ENCODE data around the gene SLC27A6. TPM values are rescaled to one million over a fixed set of nuclear protein-coding genes. Genes with fewer than 3 reads are reported as not detected.

SLC27A6 gene
- total RNA-seq, 1 donor from 2014 or later: not detected

DNA sequence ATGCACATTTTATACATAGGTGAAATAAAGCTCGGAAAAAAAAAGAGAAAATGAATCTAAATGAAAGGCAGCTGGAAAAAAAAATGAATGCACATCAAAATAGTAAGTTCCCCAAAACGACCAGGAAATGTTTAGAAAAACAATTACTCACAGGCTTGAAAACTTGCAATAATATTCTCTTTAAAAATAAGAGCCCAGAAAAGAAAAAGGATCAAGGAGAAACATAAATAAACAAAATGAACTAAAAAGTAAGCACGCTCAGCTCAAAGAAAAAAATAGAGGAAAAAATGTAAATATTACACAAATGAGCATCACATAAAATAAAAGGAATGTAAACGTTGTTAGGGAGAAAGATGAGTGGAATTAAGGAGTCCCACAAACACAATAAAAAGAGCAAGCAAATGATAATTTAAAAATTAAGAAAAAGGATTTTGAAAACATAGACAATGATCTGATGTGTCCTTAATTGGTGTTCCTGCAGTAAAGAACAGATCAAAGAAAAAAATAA is 54.2 kb downstream of the SLC27A6 start:
- ChIA-PET CTCF (no interaction called here), POLR2A (no interaction called here)
- H3K4me1 Mint-ChIP-seq: no peaks in the 10 kb centered on the region
- H3K9me3 Mint-ChIP-seq: no peaks in the 10 kb centered on the region
- no peak for ATAC-seq (ENCODE audit: low read depth)
- DNase-seq: no peak
- TF ChIP-seq, protein P1, sequence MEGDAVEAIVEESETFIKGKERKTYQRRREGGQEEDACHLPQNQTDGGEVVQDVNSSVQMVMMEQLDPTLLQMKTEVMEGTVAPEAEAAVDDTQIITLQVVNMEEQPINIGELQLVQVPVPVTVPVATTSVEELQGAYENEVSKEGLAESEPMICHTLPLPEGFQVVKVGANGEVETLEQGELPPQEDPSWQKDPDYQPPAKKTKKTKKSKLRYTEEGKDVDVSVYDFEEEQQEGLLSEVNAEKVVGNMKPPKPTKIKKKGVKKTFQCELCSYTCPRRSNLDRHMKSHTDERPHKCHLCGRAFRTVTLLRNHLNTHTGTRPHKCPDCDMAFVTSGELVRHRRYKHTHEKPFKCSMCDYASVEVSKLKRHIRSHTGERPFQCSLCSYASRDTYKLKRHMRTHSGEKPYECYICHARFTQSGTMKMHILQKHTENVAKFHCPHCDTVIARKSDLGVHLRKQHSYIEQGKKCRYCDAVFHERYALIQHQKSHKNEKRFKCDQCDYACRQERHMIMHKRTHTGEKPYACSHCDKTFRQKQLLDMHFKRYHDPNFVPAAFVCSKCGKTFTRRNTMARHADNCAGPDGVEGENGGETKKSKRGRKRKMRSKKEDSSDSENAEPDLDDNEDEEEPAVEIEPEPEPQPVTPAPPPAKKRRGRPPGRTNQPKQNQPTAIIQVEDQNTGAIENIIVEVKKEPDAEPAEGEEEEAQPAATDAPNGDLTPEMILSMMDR (IDR thresholded peaks at IDR 0.05): no peak
- H3K27me3 Mint-ChIP-seq: no peaks in the 10 kb centered on the region
- no peaks in the 10 kb centered on the region for H3K36me3 Mint-ChIP-seq (ENCODE audit: low read depth)
- no peak overlapping the region for H3K27ac Mint-ChIP-seq
- intact Hi-C loops (cut with micrococcal nuclease): no loop called here
- no peak overlapping the region for H3K4me3 Mint-ChIP-seq

DNA sequence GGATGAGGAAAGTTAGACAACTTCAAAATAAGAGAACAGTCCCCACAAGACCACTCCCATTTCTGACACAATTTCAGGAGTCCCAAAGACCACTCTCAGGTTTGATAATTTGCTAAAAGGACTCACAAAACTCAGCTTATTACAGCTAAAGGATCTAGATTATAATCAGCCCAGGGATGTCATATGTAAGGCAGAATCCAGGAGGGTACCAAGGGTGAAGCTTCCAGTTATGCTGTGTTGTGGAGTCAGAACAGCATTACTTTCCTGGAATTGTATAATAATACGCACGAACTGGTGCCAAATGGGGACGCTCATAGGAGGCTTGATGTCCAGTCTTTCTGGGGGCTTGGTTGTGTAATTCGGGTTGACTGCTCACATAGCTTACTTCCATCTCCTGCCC is 55.4 kb downstream of the SLC27A6 start:
- no peak for DNase-seq
- ChIA-PET CTCF (no interaction called here), POLR2A (no interaction called here)
- Mint-ChIP-seq H3K9me3 (no peaks in the 10 kb centered on the region), H3K27ac (no peak overlapping the region), H3K4me1 (no peaks in the 10 kb centered on the region), H3K27me3 (no peaks in the 10 kb centered on the region), H3K4me3 (no peak overlapping the region), H3K36me3 (ENCODE audit: low read depth) (no peaks in the 10 kb centered on the region)
- no peak for ATAC-seq (ENCODE audit: low read depth)
- TF ChIP-seq, protein P1 (IDR thresholded peaks at IDR 0.05): no peak
- intact Hi-C loops (cut with micrococcal nuclease): no loop called here

DNA sequence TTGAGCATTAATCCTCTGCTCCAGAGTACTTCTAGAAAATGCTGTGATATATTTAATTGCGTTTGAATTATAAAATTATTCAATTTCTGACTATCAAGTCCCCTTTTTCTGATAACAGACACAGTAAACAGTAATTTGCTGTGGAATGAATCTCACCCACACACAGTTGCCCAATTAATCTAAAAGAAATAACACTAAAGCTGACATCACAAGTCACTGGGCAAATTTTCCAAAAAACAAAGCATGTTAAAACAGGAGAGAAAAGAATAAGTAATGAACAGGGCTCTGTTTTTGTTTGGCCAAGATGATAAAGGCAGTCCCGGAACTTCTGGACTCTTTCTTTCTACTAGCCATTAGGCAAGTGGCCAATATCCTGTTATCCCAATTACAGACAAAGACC is 56.5 kb downstream of the SLC27A6 start:
- H3K36me3 Mint-ChIP-seq (ENCODE audit: low read depth): no peaks in the 10 kb centered on the region
- H3K4me1 Mint-ChIP-seq: no peaks in the 10 kb centered on the region
- CTCF ChIA-PET: no interaction called here
- intact Hi-C loops (cut with micrococcal nuclease): no loop called here
- DNase-seq (no peak), ATAC-seq (ENCODE audit: low read depth) (no peak)
- no peak overlapping the region for H3K27ac Mint-ChIP-seq
- POLR2A ChIA-PET: no interaction called here
- no peaks in the 10 kb centered on the region for H3K27me3 Mint-ChIP-seq
- no peaks in the 10 kb centered on the region for H3K9me3 Mint-ChIP-seq
- no peak overlapping the region for H3K4me3 Mint-ChIP-seq
- TF ChIP-seq, protein P1 (IDR thresholded peaks at IDR 0.05): no peak

DNA sequence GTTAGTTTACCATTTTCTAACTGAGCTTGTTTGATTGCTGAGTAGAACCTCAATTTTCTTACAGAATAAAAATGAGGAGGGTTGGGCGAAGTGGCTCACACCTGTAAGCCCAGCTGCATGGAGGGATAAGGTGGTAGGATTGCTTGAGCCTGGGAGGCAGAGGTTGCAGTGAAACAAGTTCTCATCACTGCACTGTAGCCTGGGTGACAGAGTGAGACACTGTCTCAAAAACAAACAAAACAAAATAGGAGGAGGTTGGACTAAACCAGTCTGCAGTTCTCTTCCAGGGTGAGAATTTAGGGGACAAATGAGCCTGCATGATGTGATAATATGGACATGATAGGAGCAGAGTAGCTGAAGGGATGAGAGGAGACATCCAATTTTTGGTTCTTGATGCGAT is 57.3 kb downstream of the SLC27A6 start:
- DNase-seq (no peak), ATAC-seq (ENCODE audit: low read depth) (no peak)
- H3K9me3 Mint-ChIP-seq: no peaks in the 10 kb centered on the region
- H3K4me1 Mint-ChIP-seq: no peaks in the 10 kb centered on the region
- CTCF ChIA-PET: no interaction called here
- intact Hi-C loops (cut with micrococcal nuclease): no loop called here
- POLR2A ChIA-PET: no interaction called here
- no peaks in the 10 kb centered on the region for H3K36me3 Mint-ChIP-seq (ENCODE audit: low read depth)
- TF ChIP-seq, protein P1 (IDR thresholded peaks at IDR 0.05): no peak
- H3K27ac Mint-ChIP-seq: no peak overlapping the region
- no peaks in the 10 kb centered on the region for H3K27me3 Mint-ChIP-seq
- H3K4me3 Mint-ChIP-seq: no peak overlapping the region

DNA sequence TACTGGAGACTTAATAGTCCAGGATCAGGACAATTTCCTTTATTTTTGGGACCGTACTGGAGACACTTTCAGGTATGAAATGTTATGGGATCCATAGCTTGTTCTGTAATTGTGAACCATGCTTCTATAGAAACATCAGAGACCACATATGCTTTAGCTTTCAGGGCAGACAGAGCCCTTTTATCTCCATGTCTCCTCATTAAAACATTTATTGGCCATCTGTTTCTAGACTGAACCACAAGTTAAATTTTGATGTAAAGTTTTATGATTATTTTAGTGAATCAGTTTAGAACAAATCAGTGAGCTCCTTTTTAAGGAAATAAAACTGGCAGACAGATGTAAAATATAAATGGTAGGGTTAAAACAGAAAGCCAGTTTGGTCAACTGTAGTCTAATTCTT is 62.0 kb downstream of the SLC27A6 start:
- CTCF ChIA-PET: no interaction called here
- Mint-ChIP-seq H3K9me3 (no peaks in the 10 kb centered on the region), H3K27ac (no peak overlapping the region), H3K4me3 (no peak overlapping the region), H3K27me3 (no peaks in the 10 kb centered on the region), H3K4me1 (no peaks in the 10 kb centered on the region), H3K36me3 (ENCODE audit: low read depth) (no peaks in the 10 kb centered on the region)
- no peak for DNase-seq
- TF ChIP-seq, protein P1 (IDR thresholded peaks at IDR 0.05): no peak
- POLR2A ChIA-PET: no interaction called here
- intact Hi-C loops (cut with micrococcal nuclease): no loop called here
- no peak for ATAC-seq (ENCODE audit: low read depth)
